ENCODE measurements around the gene PKD2.

The PKD2 gene

DNA sequence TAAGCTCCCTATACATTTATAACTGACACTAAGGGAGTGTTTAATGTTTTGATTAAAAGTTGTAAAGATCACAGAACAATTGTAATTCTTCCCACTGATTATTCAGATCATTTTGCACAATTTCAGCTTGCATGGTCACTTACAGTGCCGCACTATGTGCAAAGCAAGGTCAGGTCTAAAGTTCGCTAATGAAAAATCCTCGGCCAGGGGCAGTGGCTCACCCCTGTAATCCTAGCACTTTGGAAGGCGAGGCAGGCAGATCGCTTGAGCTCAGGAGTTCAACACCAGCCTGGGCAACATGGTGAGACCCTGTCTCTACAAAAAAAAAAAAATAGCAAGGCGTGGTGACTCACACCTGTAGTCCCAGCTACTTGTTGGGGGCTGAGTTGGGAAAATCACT, 57.0 kb downstream of the PKD2 start:
- TF ChIP-seq ELF4 (IDR thresholded peaks at IDR 0.05) (no peak), SP1 (IDR thresholded peaks at IDR 0.05) (no peak), FOXM1 (IDR thresholded peaks at IDR 0.05; ENCODE audit: borderline replicate concordance) (no peak), NFRKB (IDR thresholded peaks at IDR 0.05) (no peak), CTBP1 (IDR thresholded peaks at IDR 0.05; ENCODE audit: borderline replicate concordance) (no peak), BHLHE40 (IDR thresholded peaks at IDR 0.05; ENCODE audit: borderline replicate concordance) (no peak), L3MBTL2 (conservative IDR thresholded peaks at IDR 0.05) (no peak), LEF1 (IDR thresholded peaks at IDR 0.05; ENCODE audit: borderline replicate concordance) (no peak)
- ChIA-PET CTCF (no interaction called here), POLR2A (no interaction called here)
- no peak for DNase-seq (ENCODE audit: extremely low spot score)

- no peak for DNase-seq (ENCODE audit: extremely low spot score)
- TF ChIP-seq ELF4 (IDR thresholded peaks at IDR 0.05): no peak
- TF ChIP-seq L3MBTL2 (conservative IDR thresholded peaks at IDR 0.05): no peak
- TF ChIP-seq BHLHE40 (IDR thresholded peaks at IDR 0.05; ENCODE audit: borderline replicate concordance): no peak
- ChIA-PET CTCF (no interaction called here), POLR2A (no interaction called here)
Measured at GRCh38 chr4:88070031-88070430, 62.6 kb downstream of the PKD2 start.

- TF ChIP-seq ZNF384 (IDR thresholded peaks at IDR 0.05): no peak
- TF ChIP-seq FOXA1 (IDR thresholded peaks at IDR 0.05): no peak
- no peak for TF ChIP-seq FOXM1 (IDR thresholded peaks at IDR 0.05; ENCODE audit: borderline replicate concordance)
- no peak for TF ChIP-seq TARDBP (IDR thresholded peaks at IDR 0.05)
- no peak for TF ChIP-seq NFRKB (IDR thresholded peaks at IDR 0.05)
- no peak for DNase-seq (ENCODE audit: extremely low spot score)
- POLR2A ChIA-PET: no interaction called here
- CTCF ChIA-PET: no interaction called here
Measured at GRCh38 chr4:88075336-88075735, 67.9 kb downstream of the PKD2 start.

- CTCF ChIA-PET: no interaction called here
- POLR2A ChIA-PET: no interaction called here
- no peak for DNase-seq (ENCODE audit: extremely low spot score)
- no peak for TF ChIP-seq HDGF (IDR thresholded peaks at IDR 0.05; ENCODE audit: borderline replicate concordance)
- no peak for TF ChIP-seq ARNT (IDR thresholded peaks at IDR 0.05)
- TF ChIP-seq SP1 (IDR thresholded peaks at IDR 0.05): no peak
- TF ChIP-seq BHLHE40 (IDR thresholded peaks at IDR 0.05; ENCODE audit: borderline replicate concordance): no peak
Measured at GRCh38 chr4:88077911-88078524, 70.6 kb downstream of the PKD2 start.

DNA sequence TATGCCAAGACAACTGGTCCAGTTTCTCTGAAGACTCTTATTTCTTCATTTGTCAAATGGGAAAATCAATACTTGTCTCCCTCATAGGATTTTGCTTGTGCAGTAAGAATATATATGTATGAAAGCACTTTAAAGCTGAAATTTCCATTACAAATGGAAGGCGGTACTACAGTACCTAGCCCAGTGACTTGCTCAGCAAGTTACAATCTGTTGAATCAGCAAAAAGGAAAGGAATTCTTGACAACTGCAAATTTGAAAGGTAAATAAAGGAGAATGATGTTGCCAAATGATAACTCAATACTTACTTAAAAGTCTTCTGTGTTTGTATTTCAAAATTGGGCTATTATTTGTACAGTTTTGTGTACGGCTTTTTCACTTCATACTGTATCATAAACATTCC, 71.1 kb downstream of the PKD2 start:
- no peak for DNase-seq (ENCODE audit: extremely low spot score)
- ChIA-PET CTCF (no interaction called here), POLR2A (no interaction called here)
- no peak for TF ChIP-seq TARDBP (IDR thresholded peaks at IDR 0.05)
- TF ChIP-seq CTBP1 (IDR thresholded peaks at IDR 0.05; ENCODE audit: borderline replicate concordance): no peak
- TF ChIP-seq HDGF (IDR thresholded peaks at IDR 0.05; ENCODE audit: borderline replicate concordance): no peak

GRCh38 chr4:88080626-88081025, 73.2 kb downstream of the PKD2 start:
- ChIA-PET POLR2A (no interaction called here), CTCF (no interaction called here)
- no peak for TF ChIP-seq ARNT (IDR thresholded peaks at IDR 0.05)
- no peak for DNase-seq (ENCODE audit: extremely low spot score)

- POLR2A ChIA-PET: no interaction called here
- CTCF ChIA-PET: no interaction called here
- DNase-seq (ENCODE audit: extremely low spot score): no peak
- TF ChIP-seq, protein P1, sequence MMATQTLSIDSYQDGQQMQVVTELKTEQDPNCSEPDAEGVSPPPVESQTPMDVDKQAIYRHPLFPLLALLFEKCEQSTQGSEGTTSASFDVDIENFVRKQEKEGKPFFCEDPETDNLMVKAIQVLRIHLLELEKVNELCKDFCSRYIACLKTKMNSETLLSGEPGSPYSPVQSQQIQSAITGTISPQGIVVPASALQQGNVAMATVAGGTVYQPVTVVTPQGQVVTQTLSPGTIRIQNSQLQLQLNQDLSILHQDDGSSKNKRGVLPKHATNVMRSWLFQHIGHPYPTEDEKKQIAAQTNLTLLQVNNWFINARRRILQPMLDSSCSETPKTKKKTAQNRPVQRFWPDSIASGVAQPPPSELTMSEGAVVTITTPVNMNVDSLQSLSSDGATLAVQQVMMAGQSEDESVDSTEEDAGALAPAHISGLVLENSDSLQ (IDR thresholded peaks at IDR 0.05): no peak
Measured at GRCh38 chr4:88087004-88087403, 79.6 kb downstream of the PKD2 start.

DNA sequence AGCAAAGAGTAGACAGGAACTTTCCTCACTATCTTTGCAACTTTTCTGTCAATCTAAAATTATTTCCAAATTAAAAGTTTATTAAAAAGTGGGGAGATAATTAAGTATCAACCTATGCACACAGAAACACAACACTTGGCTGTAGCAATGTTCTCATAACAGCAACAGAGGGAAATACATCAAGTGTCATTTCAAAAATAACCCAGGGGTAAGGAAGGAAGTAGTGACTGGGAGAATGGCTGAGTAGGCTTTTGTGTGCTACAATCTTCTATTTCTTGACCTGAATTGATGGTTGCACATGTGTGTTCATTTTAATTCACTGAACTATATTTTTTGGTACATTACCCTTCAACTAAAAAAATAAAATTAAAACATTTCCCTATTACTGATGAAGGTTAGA, 83.5 kb downstream of the PKD2 start:
- POLR2A ChIA-PET: no interaction called here
- no peak for DNase-seq (ENCODE audit: extremely low spot score)
- TF ChIP-seq HDGF (IDR thresholded peaks at IDR 0.05; ENCODE audit: borderline replicate concordance) (no peak), ELF4 (IDR thresholded peaks at IDR 0.05) (no peak), SP1 (IDR thresholded peaks at IDR 0.05) (no peak), ARNT (IDR thresholded peaks at IDR 0.05) (no peak), FOXK2 (IDR thresholded peaks at IDR 0.05) (no peak), NFRKB (IDR thresholded peaks at IDR 0.05) (no peak), ZNF384 (IDR thresholded peaks at IDR 0.05) (no peak), LEF1 (IDR thresholded peaks at IDR 0.05; ENCODE audit: borderline replicate concordance) (no peak), TARDBP (IDR thresholded peaks at IDR 0.05) (no peak), FOXM1 (IDR thresholded peaks at IDR 0.05; ENCODE audit: borderline replicate concordance) (no peak), FOXA1 (IDR thresholded peaks at IDR 0.05) (no peak), L3MBTL2 (conservative IDR thresholded peaks at IDR 0.05) (no peak), BHLHE40 (IDR thresholded peaks at IDR 0.05; ENCODE audit: borderline replicate concordance) (no peak), CTBP1 (IDR thresholded peaks at IDR 0.05; ENCODE audit: borderline replicate concordance) (no peak), SUZ12 (IDR thresholded peaks at IDR 0.05) (no peak)
- TF ChIP-seq, protein P1 (IDR thresholded peaks at IDR 0.05): no peak
- CTCF ChIA-PET: no interaction called here

- CTCF ChIA-PET: no interaction called here
Measured at GRCh38 chr4:88091378-88091777, 83.9 kb downstream of the PKD2 start.

More at GRCh38 chr4:88091378-88091777, 83.9 kb downstream of the PKD2 start:
- DNase-seq (ENCODE audit: extremely low spot score): no peak
- no peak for TF ChIP-seq FOXM1 (IDR thresholded peaks at IDR 0.05; ENCODE audit: borderline replicate concordance)
- TF ChIP-seq BHLHE40 (IDR thresholded peaks at IDR 0.05; ENCODE audit: borderline replicate concordance): no peak
- no peak for TF ChIP-seq HDGF (IDR thresholded peaks at IDR 0.05; ENCODE audit: borderline replicate concordance)
- no peak for TF ChIP-seq L3MBTL2 (conservative IDR thresholded peaks at IDR 0.05)
- no peak for TF ChIP-seq ZNF384 (IDR thresholded peaks at IDR 0.05)
- no peak for TF ChIP-seq TARDBP (IDR thresholded peaks at IDR 0.05)
- TF ChIP-seq FOXA1 (IDR thresholded peaks at IDR 0.05): no peak
- TF ChIP-seq FOXK2 (IDR thresholded peaks at IDR 0.05): no peak
- TF ChIP-seq SUZ12 (IDR thresholded peaks at IDR 0.05): no peak
- no peak for TF ChIP-seq CTBP1 (IDR thresholded peaks at IDR 0.05; ENCODE audit: borderline replicate concordance)
- no peak for TF ChIP-seq SP1 (IDR thresholded peaks at IDR 0.05)
- TF ChIP-seq ELF4 (IDR thresholded peaks at IDR 0.05): no peak
- no peak for TF ChIP-seq NFRKB (IDR thresholded peaks at IDR 0.05)
- no peak for TF ChIP-seq ARNT (IDR thresholded peaks at IDR 0.05)
- POLR2A ChIA-PET: no interaction called here
